ENCODE results near the gene TRAF3IP3.

TRAF3IP3 gene

DNA sequence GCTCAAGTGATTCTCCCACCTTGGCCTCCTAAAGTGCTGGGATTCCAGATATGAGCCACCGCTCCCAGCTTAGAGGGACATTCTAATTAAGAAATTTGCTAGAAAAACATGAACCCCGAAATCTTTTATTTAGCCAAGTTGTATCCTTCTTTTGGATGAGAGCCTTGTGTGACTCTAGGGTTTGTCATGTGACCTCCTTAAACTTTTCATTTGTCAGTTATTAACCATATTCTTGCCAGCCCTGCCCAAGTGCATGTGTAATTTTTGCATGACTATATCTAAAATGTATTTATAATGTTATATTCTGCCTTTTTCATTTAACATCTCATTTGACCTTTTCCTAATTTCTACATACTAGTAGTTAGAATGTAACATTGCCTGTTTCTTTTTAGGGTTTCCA, 73.9 kb downstream of the TRAF3IP3 start:
- DNase-seq (ENCODE audit: low read depth), result no peak

DNA sequence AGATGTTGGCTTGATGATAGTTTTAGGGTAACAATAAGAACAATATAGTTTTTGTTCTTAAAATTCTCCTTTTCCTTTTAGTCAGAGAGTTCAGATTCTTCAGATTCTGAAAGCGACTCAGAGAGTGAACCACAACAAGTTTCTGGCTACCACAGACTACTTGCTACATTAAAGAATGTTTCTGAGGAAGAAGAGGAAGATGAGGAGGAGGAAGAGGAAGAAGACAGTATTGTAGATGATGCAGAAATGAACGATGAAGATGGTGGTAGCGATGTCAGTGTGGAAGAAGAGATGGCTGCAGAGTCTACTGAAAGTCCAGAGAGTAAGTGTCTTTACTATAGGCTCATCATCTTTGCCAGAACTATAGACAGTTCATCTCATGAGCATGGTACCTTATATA, 74.9 kb downstream of the TRAF3IP3 start:
- DNase-seq (ENCODE audit: low read depth), result no peak

DNA sequence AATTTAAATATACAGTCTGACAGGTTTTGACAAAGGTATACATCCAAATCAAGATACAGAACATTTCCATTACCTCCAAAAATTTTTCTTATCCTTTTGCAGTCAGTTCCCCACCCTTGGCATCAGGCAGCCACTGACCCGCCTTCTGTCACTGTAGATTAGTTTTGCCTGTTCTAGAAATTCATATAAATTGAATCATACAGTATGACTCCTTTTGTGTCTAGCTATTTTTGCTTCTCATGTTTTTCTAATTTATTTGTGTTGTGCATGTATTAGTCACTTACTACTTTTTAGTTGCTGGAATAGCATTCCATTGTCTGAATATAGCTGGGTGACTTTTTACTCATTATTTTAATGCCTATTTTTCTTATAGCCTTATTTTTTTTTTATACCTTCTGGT, 75.8 kb downstream of the TRAF3IP3 start:
- DNase-seq (ENCODE audit: low read depth), result no peak

All from fibroblast of the conjunctiva (primary cell).